ENCODE data around the gene MTHFS.

MTHFS gene

GRCh38 chr15:79812541-79812940, 84.3 kb downstream of the MTHFS start:
- no peak for DNase-seq (ENCODE audit: low spot score)
- in situ Hi-C loops (cut with MboI; ENCODE audit: low pct_unique_long_range_greater_than_20kb, low sequenced_read_pairs, unreplicated experiment): no loop called here
- TF ChIP-seq CTCF (IDR thresholded peaks at IDR 0.05; ENCODE audit: extremely low read depth, insufficient read depth, missing control alignments): no peak

- no peak for DNase-seq (ENCODE audit: low spot score)
- in situ Hi-C loops (cut with MboI; ENCODE audit: low pct_unique_long_range_greater_than_20kb, low sequenced_read_pairs, unreplicated experiment): no loop called here
- no peak for TF ChIP-seq CTCF (IDR thresholded peaks at IDR 0.05; ENCODE audit: extremely low read depth, insufficient read depth, missing control alignments)
Measured at GRCh38 chr15:79811406-79812405, 85.1 kb downstream of the MTHFS start.

- in situ Hi-C loops (cut with MboI; ENCODE audit: low pct_unique_long_range_greater_than_20kb, low sequenced_read_pairs, unreplicated experiment): no loop called here
- no peak for DNase-seq (ENCODE audit: low spot score)
- no peak for TF ChIP-seq CTCF (IDR thresholded peaks at IDR 0.05; ENCODE audit: extremely low read depth, insufficient read depth, missing control alignments)
Measured at GRCh38 chr15:79804838-79805237, 92.0 kb downstream of the MTHFS start.

- DNase-seq (ENCODE audit: low spot score): no peak
- in situ Hi-C loops (cut with MboI; ENCODE audit: low pct_unique_long_range_greater_than_20kb, low sequenced_read_pairs, unreplicated experiment): no loop called here
- TF ChIP-seq CTCF (IDR thresholded peaks at IDR 0.05; ENCODE audit: extremely low read depth, insufficient read depth, missing control alignments): no peak
Measured at GRCh38 chr15:79798311-79798710, 98.5 kb downstream of the MTHFS start.
